GM12874 (cell line): ENCODE measurements around the gene CCDC12.
A peak's percentile ranks its signal among the peaks of the same experiment; 100 is the strongest.

Experiments used
- TF ChIP-seq, protein P1 (sequence below): IDR thresholded peaks from 2 replicates; pipeline ENCODE4 v1.5.1; 2011; ENCODE audit warnings: low read depth, mild to moderate bottlenecking, control low read depth, low read length, moderate library complexity; ENCODE audit not compliant: insufficient read depth

The CCDC12 gene

DNA sequence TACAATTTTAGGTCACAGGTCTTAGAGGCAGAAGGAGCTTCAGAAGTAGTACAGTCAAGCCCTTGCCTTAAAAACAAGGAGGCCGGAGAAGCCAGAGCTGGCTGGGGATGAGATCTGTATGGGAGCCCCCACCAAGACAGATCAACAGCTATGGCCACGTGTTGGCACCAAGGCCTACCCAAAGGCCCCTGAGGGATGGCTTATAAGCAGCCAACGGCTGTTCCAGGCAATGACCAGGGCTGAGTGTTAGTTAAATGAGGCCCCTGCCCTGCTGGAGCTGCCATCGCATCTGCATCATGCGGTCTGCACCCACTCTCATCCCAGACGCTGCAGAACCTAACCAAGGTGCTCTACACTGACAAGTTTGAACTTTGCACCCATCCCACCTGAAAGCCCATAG lies 43.3 kb downstream of the CCDC12 start:
- TF ChIP-seq, protein P1, sequence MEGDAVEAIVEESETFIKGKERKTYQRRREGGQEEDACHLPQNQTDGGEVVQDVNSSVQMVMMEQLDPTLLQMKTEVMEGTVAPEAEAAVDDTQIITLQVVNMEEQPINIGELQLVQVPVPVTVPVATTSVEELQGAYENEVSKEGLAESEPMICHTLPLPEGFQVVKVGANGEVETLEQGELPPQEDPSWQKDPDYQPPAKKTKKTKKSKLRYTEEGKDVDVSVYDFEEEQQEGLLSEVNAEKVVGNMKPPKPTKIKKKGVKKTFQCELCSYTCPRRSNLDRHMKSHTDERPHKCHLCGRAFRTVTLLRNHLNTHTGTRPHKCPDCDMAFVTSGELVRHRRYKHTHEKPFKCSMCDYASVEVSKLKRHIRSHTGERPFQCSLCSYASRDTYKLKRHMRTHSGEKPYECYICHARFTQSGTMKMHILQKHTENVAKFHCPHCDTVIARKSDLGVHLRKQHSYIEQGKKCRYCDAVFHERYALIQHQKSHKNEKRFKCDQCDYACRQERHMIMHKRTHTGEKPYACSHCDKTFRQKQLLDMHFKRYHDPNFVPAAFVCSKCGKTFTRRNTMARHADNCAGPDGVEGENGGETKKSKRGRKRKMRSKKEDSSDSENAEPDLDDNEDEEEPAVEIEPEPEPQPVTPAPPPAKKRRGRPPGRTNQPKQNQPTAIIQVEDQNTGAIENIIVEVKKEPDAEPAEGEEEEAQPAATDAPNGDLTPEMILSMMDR: no peak

DNA sequence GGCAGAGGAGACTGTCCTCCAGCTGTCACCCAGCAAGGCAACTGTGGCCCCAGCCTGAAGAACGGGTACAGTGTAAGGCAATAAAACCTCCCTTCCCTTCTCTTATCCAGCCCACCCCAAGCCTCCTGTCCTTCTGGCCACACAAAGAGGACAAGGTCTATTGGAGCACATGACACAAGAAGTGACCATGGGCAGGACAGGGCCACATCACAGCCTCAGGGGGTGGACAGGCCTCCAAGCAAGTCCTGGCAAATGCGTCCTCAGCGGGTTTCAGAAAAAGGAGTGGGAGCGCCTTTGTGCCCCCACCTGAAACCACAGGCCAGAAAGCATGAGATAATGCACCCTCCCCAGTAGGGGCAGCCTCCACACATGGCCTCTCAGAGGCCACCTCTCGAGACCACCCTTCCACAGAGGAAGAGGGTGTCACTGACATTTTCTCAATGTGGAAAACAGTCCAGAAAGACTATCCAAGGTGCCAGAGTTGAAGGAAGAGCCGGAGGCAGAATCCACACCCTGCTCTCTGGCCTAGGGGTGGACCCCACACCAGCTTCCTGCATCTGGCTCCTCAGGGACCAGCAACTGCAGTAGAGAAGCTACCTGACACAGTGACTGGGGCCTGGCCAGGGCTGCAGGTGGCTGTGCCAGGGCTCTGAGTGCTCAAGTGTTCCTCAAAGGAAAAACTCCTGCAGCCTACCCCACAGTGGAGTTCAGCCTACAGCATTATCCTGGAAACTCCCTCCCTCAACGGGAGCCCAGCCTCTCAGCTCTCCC lies 43.9 kb downstream of the CCDC12 start:
- TF ChIP-seq, protein P1: peak; percentile 22; the same call in 1 of the 2 replicates

DNA sequence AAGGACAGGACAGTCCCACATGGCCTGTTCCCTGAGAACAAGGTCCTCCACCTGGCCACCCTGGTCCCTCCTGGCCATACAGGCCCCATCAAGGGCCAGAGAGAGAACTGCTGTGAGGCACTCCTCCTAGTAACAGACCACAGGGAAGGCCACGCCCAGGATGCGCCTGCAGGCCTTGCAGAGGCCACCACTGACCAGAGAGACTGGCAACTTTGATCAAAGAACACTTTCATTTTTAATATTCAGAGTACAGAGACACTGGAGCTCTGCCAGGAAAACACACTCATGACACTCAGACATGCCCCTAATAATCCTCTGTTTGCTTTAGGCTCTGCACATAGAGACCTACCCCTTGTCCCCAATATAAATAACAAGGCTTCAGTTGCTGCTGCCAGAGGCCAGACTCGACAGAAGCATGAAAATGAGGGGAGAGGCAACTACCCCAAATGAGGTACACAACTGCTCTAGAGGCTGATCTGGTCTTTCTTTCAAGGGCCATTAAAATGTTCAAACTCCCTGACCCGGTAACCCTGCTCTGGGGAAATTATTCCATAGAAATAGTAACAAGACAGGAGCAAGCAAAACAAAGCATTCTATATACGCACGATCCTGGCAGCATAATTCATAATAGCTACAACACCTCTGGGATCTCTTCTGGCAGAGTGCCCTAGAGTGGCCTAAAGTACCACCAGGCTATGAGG lies 44.8 kb downstream of the CCDC12 start:
- TF ChIP-seq, protein P1: no peak

DNA sequence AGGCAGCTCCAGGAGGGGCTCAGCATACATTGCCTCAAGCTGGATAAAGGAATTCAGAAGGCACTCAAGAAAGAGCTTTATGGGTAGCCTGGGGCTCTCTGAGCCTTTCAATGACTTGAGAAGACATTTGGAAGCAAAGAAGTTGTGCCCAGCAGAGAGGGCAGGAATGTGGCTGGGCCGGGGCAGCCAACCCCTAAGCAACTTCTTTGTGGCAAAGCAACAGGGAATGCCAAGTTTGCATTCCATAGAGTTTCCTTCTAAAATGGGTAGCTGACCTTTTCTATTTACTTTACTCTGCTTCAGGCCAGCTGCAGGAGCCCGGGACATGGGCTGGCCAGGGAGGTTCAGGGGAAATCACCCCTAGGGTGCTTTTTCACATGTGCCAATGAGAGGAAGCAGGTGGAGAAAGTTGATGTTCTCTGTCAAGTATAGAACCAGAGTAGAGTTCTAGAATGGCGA lies 45.6 kb downstream of the CCDC12 start:
- TF ChIP-seq, protein P1: no peak

DNA sequence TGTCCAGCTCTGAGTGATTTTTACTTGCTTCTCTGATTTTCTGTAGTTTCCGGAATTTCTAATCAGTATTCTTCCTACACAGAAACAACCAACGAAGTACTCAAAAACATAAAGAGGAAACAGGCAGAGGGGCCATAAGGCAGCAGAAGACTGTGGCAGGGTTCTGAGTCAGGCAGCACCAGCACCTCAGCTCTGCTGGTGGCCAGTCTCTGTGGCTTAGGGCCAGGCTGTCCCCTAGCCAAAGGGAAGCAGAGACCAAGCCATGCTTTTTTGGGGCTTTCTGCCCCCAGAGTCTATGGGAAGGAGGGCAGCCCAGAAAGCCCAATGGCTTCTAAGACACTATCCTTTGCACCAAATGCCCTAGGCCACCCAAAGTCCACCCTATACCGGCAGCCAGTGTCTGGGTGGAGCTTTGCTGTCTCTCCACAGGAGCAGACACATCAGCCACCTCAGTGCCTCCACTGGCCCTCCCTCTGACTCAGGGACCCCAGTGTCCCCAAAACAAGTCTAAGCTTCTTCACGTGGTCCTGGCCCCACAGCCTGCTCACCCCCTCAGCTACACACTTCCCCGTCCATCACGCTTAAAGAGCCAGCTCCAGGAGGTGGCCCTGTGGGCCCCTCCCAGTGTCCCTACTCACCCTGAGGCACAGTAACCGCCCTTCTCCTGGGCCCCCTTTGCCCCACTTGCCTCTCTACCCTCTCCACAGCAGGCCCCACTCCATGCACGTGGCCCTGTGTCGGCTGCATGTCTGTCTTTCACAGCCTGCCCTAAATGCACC lies 46.2 kb downstream of the CCDC12 start:
- TF ChIP-seq, protein P1: no peak

DNA sequence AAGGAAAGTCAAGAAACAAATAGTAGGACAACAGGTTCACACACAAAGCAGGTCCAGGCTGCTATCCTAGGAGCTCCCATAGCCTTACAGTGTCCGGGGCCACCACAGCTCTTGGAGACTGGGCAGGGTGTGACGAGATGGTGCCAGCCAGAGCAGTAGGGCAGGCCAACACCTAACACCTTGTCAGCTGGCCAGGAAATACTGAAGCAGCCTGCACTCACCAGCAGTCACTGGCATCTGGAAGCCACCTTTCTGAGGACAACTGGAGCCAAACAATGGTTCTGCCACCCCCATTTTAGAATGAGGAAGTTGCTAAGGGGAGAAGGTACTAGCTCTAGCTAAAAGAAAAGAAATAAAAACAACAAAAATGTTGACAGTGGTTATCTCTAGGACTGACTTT lies 47.2 kb downstream of the CCDC12 start:
- TF ChIP-seq, protein P1: no peak

DNA sequence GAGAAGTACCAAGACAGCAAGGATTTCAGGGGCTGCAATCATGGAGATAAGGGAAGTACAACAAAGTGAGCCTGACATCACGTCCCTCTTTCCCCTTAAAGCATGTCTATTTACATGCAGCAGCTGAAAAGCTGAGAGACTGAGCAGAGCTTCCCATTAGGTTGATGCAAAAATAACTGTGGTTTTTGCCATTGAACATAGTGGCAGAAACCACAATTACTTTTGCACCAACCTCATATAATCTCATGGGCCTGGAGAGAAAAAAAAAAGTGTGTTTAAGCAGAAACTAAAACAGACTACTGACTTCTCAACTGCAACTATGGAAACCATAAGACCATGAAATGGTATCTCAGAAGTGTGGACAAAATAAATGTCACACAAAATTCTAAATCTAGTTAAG lies 48.3 kb downstream of the CCDC12 start:
- TF ChIP-seq, protein P1: no peak
